Left lung (tissue), 10 donors: ENCODE data around the gene RBP2. TPM values are rescaled to one million over a fixed set of nuclear protein-coding genes. Genes with fewer than 3 reads are reported as not detected.

Source experiments
- ATAC-seq: fragments of 200-7000 bp; cut with Tn5 transposase; one replicate; pipeline ENCODE4 v1.9.1; 2020; ENCODE audit warnings: moderate library complexity
- DNase-seq, 4 donors: peaks; one replicate each; pipeline ENCODE4 v3.0.0-alpha.2; 2013 to 2020
- H3K27ac ChIP-seq, 2 donors: fragments of 200-600 bp; sonication (generic) in 1 of 2; one replicate each; pipeline versions ENCODE4 v1.5.0 to v1.8.0; 2020 to 2021
- H3K27me3 ChIP-seq, 2 donors: fragments of 200-600 bp; sonication (generic) in 1 of 2; one replicate each; pipeline versions ENCODE4 v1.5.0 to v1.8.0; 2020 to 2021
- H3K36me3 ChIP-seq, 2 donors: fragments of 200-600 bp; sonication (generic) in 1 of 2; one replicate each; pipeline versions ENCODE4 v1.5.0 to v1.8.0; 2020 to 2021
- H3K4me1 ChIP-seq, 2 donors: fragments of 200-600 bp; one replicate each; pipeline ENCODE4 v1.8.0; 2021
- H3K4me3 ChIP-seq, 2 donors: fragments of 200-600 bp; sonication (generic) in 1 of 2; one replicate each; pipeline versions ENCODE4 v1.5.0 to v1.8.0; 2020 to 2021; ENCODE audit warnings: mild to moderate bottlenecking in 1 of 2
- H3K9me3 ChIP-seq, 2 donors: fragments of 200-600 bp; sonication (generic) in 1 of 2; one replicate each; pipeline versions ENCODE4 v1.5.0 to v1.8.0; 2020 to 2021
- CTCF ChIP-seq, 2 donors: fragments of 200-600 bp; sonication (generic) in 1 of 2; IDR thresholded peaks; one replicate each; pipeline versions ENCODE4 v1.5.0 to v1.8.0; 2021; ENCODE audit warnings: antibody characterized with exemption in 2 of 2
- intact Hi-C, 2 donors: fragments of 100-400 bp; cut with DNase I; formaldehyde crosslinking; loops; one replicate each; pipeline versions ENCODE4 v1.11.2 to v1.14.2; 2022
- polyA plus RNA-seq, 6 donors: library from polyadenylated mRNA; unstranded; fragments of 120-200 nt; gene quantifications; one replicate each; pipeline ENCODE4 v1.2.1, GENCODE V29; 2013; ENCODE audit not compliant: insufficient read length in 6 of 6
- total RNA-seq, 2 donors: library from RNA; stranded (reverse); fragmentation: NEBNext Ultra II Directional; extraction: Animal tissue kit (Norgen Biotek cat#: 25700); gene quantifications; one replicate each; pipeline ENCODE4 v1.2.1, GENCODE V29; 2021
- donor health status: DM: no; HTN: yes; CAD: no.
- donor health status: DM: no; HTN: no; CAD: no.

RBP2 gene
- total and polyA plus RNA-seq, 8 donors: 0.26 to 9.3 (median 0.70) TPM; not detected in 1

- Histone ChIP-seq H3K9me3 (no peaks in the 10 kb centered on the region), H3K4me1 (no peaks in the 10 kb centered on the region), H3K27ac (no peak overlapping the region), H3K27me3 (no peaks in the 10 kb centered on the region), H3K4me3 (no peak overlapping the region), H3K36me3 (no peaks in the 10 kb centered on the region)
- ATAC-seq (no peak), DNase-seq (no peak)
- TF ChIP-seq CTCF (IDR thresholded peaks at IDR 0.05): no peak
- intact Hi-C loops: no loop called here
Observed at GRCh38 chr3:139505829-139506386, 29.6 kb upstream of the RBP2 start.

DNA sequence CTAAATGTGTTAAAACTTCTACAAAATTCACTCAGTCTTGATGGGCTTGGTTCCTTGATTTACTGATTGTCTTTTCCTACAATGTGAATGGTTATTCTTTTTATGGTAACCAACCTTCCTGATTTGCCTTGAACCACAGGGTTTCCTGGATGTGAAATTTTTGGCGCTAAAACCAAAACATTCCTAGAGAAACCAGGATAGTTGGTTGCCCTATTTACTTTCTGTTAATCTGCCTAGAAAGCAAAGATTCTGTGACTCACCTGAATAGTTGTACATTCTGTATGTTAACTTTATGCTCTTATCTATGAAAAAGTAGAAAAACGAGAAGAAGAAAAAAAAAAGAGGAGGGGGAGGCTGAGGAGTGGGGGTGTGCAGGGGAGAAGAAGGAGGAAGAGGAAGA is 23.2 kb upstream of the RBP2 start:
- DNase-seq (no peak), ATAC-seq (no peak)
- no peak for TF ChIP-seq CTCF (IDR thresholded peaks at IDR 0.05)
- no peaks in the 10 kb centered on the region for H3K36me3 ChIP-seq
- intact Hi-C loops: no loop called here
- peaks cover 0 to 11% of the 10 kb centered on the region in 2 donors for H3K9me3 ChIP-seq
- H3K27ac ChIP-seq: no peak overlapping the region
- H3K27me3 ChIP-seq: no peaks in the 10 kb centered on the region
- no peaks in the 10 kb centered on the region for H3K4me1 ChIP-seq
- H3K4me3 ChIP-seq: no peak overlapping the region

- no peak for TF ChIP-seq CTCF (IDR thresholded peaks at IDR 0.05)
- intact Hi-C loops: no loop called here
- ATAC-seq (no peak), DNase-seq (no peak)
- Histone ChIP-seq H3K27me3 (no peaks in the 10 kb centered on the region), H3K9me3 (peaks cover 0 to 19% of the 10 kb centered on the region in 2 donors), H3K4me1 (no peaks in the 10 kb centered on the region), H3K4me3 (no peak overlapping the region), H3K36me3 (no peaks in the 10 kb centered on the region), H3K27ac (no peak overlapping the region)
Observed at GRCh38 chr3:139493826-139494385, 17.6 kb upstream of the RBP2 start.

DNA sequence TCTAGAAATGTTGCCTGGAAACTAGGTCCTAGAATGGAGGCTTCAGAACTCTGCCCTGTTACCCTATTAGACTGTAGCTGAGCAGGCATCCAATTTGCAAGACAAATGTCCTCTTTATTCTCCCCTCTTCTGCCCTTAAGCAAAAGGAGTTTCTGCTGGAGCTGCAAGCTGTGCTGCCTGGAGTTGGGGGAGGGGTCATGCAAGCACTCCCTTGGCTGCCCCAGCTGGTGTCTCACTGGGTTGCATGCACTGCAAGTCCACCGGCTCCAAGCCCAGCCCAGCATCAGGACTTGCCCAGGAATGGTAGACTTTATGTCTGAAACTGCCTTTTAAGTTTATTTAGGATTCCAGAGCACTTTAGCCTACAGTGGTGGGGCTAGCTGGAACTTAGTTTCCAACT is 15.7 kb upstream of the RBP2 start:
- no peak for DNase-seq
- TF ChIP-seq CTCF (IDR thresholded peaks at IDR 0.05): no peak
- no peak for ATAC-seq
- H3K27me3 ChIP-seq: no peaks in the 10 kb centered on the region
- peaks cover 0 to 22% of the 10 kb centered on the region in 2 donors for H3K9me3 ChIP-seq
- no peaks in the 10 kb centered on the region for H3K36me3 ChIP-seq
- H3K27ac ChIP-seq: no peak overlapping the region
- no peak overlapping the region for H3K4me3 ChIP-seq
- intact Hi-C loops: no loop called here
- no peaks in the 10 kb centered on the region for H3K4me1 ChIP-seq

DNA sequence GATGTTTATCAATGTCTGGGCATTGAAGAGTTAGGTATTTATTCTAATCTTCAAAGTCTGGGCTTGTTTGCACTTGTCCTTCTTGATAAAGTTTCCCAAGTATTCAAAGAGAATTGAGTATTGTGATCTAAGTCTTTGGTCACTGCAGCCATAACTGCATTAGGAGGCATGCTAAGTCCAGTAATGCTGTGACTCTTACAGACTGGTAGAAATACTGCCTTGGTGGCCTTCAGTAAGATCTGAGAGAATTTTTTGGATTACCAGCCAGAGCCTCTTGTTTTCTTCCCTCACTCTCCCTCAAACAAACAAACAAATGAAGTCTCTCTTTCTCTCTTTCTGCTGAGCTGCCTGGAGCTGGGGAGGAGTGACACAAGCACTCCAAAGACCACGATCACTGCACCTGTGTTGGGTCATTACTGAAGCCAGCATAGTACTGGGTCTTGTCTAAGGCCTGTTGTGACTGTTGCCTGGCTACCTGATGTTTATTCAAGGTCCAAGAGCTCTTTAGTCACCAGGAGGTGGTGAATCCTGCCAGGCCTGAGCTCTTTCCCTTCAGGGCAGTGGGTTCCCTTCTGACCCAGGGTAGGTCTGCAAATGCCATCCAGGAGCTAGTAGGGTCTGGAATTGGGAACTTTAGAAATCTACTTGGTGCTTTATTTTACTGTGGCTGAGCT is 14.8 kb upstream of the RBP2 start:
- TF ChIP-seq CTCF (IDR thresholded peaks at IDR 0.05): no peak
- Histone ChIP-seq H3K27ac (no peak overlapping the region), H3K36me3 (no peaks in the 10 kb centered on the region), H3K4me1 (no peaks in the 10 kb centered on the region), H3K9me3 (peaks cover 0 to 22% of the 10 kb centered on the region in 2 donors), H3K27me3 (no peaks in the 10 kb centered on the region), H3K4me3 (no peak overlapping the region)
- peak in 1 of 4 donors; percentile 39 for DNase-seq
- intact Hi-C loops: no loop called here
- peak; percentile 98 for ATAC-seq
